GM12872 (cell line): ENCODE measurements around the gene TUBB4B.

Source experiments
- CTCF ChIP-seq: IDR thresholded peaks from 3 replicates; pipeline ENCODE4 v1.5.1; 2011; ENCODE audit warnings: low read depth, mild to moderate bottlenecking, low read length, moderate library complexity; ENCODE audit not compliant: insufficient read depth

The TUBB4B gene

GRCh38 chr9:137195525-137196220 is 45.4 kb upstream of the TUBB4B start:
- TF ChIP-seq CTCF = no peak

GRCh38 chr9:137198051-137198901 is 42.8 kb upstream of the TUBB4B start:
- no peak for TF ChIP-seq CTCF

- no peak for TF ChIP-seq CTCF
These were observed 42.2 kb upstream of the TUBB4B start for GRCh38 chr9:137198902-137199283.

GRCh38 chr9:137199411-137200121 is 41.5 kb upstream of the TUBB4B start:
- TF ChIP-seq CTCF = no peak

GRCh38 chr9:137200311-137201204 is 40.5 kb upstream of the TUBB4B start, which contains the start of gene TPRN:
Gene TPRN (minus strand): TSS chr9:137200741. CDS start chr9:137200711, 30 bp downstream.
- TF ChIP-seq CTCF = no peak

- TF ChIP-seq CTCF = no peak
These were observed 39.8 kb upstream of the TUBB4B start for GRCh38 chr9:137201205-137201868.
